Measurements from ENCODE around the gene ERCC3. TPM values are rescaled to one million over a fixed set of nuclear protein-coding genes. Genes with fewer than 3 reads are reported as not detected.

The ERCC3 gene
- total RNA-seq, 1 experiment from 2014 or later = 60.8 TPM

DNA sequence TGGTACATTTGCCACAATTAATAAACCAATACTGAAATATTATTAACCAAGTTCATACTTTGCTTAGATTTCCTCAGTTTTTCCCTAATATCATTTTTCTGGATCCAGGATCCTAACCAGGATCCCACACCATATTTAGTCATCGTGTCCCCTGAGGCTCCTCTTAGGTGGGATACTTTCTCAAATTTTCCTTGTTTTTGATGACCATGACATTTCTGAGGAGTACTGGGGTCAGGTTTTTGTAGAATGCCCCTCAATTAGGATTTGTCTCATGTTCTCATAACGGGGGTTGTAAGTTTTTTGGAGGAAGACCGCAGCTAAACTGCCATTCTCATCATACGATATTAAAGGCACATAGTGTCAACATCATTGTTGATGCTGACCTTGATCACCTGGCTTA lies 15.5 kb upstream of the ERCC3 start:
- Histone ChIP-seq H2BK5ac (ENCODE audit: insufficient read length, low read length) (no peak overlapping the region), H4K5ac (ENCODE audit: insufficient read length, low read depth, low read length) (no peak overlapping the region), H3K14ac (ENCODE audit: insufficient read depth, low read length) (no peak overlapping the region), H3K4me2 (ENCODE audit: insufficient read depth, insufficient read length, low read length) (no peak overlapping the region), H3K27ac (ENCODE audit: insufficient read length, low read depth, low read length) (no peak overlapping the region), H2BK20ac (ENCODE audit: low read depth, low read length, poor library complexity, severe bottlenecking) (no peak overlapping the region), H2AK5ac (ENCODE audit: insufficient read length, low read length) (no peak overlapping the region), H4K8ac (replicated peaks; ENCODE audit: insufficient read length, low read depth, low read length) (no peak overlapping the region), H3K27me3 (ENCODE audit: insufficient read depth, low read length) (no peaks in the 10 kb centered on the region; the same call in 1 of the 2 replicates), H4K20me1 (ENCODE audit: control insufficient read depth, insufficient read depth, insufficient read length) (no peaks in the 10 kb centered on the region), H3K4ac (ENCODE audit: low read depth, low read length) (no peak overlapping the region), H3K56ac (ENCODE audit: insufficient read length, low read depth, low read length) (no peak overlapping the region), H3K23me2 (ENCODE audit: insufficient read length, low read depth, low read length, poor library complexity, severe bottlenecking) (no peaks in the 10 kb centered on the region), H4K91ac (ENCODE audit: insufficient read length, low read depth, low read length) (no peak overlapping the region), H3K9me3 (ENCODE audit: control insufficient read depth, low read depth, low read length) (no peaks in the 10 kb centered on the region), H2BK15ac (ENCODE audit: low read depth, low read length) (no peak overlapping the region), H3K23ac (ENCODE audit: insufficient read length, low read depth, low read length) (no peak overlapping the region), H3K79me1 (ENCODE audit: insufficient read depth, low read depth, low read length, poor library complexity, severe bottlenecking) (no peaks in the 10 kb centered on the region), H2AFZ (ENCODE audit: low read length) (no peak overlapping the region), H2BK120ac (ENCODE audit: low read depth, low read length, poor library complexity, severe bottlenecking) (no peak overlapping the region), H3K18ac (ENCODE audit: insufficient read length, low read depth, low read length) (no peak overlapping the region), H3K9ac (ENCODE audit: extremely low read depth, insufficient read length, low read length) (no peak overlapping the region), H2BK12ac (ENCODE audit: insufficient read length, low read depth, low read length) (no peak overlapping the region), H3K79me2 (ENCODE audit: insufficient read depth, low read length) (no peaks in the 10 kb centered on the region), H3T11ph (ENCODE audit: low read length) (no peak overlapping the region), H3K4me1 (ENCODE audit: insufficient read depth, low read length) (no peaks in the 10 kb centered on the region)
- Mint-ChIP-seq H3K27ac (no peak overlapping the region; a peak in 1 of 7 replicates), H3K4me3 (no peak overlapping the region), H3K27me3 (ENCODE audit: low read depth) (no peaks in the 10 kb centered on the region), H3K4me1 (no peaks in the 10 kb centered on the region), H3K36me3 (ENCODE audit: insufficient read depth in 1 of 3, low read depth in 3 of 3) (peaks cover 2 to 38% (median 16%) of the 10 kb centered on the region in 3 experiments; a peak in 5 of 7 replicates), H3K9me3 (no peaks in the 10 kb centered on the region)
- no peak for DNase-seq
- TF ChIP-seq, protein P1, sequence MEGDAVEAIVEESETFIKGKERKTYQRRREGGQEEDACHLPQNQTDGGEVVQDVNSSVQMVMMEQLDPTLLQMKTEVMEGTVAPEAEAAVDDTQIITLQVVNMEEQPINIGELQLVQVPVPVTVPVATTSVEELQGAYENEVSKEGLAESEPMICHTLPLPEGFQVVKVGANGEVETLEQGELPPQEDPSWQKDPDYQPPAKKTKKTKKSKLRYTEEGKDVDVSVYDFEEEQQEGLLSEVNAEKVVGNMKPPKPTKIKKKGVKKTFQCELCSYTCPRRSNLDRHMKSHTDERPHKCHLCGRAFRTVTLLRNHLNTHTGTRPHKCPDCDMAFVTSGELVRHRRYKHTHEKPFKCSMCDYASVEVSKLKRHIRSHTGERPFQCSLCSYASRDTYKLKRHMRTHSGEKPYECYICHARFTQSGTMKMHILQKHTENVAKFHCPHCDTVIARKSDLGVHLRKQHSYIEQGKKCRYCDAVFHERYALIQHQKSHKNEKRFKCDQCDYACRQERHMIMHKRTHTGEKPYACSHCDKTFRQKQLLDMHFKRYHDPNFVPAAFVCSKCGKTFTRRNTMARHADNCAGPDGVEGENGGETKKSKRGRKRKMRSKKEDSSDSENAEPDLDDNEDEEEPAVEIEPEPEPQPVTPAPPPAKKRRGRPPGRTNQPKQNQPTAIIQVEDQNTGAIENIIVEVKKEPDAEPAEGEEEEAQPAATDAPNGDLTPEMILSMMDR (conservative IDR thresholded peaks at IDR 0.05) = no peak
- WGBS (ENCODE audit: extremely low coverage, insufficient read length, low lambda C conversion rate) = no CpG with 5 or more reads among the region's 4 CpGs
